SJSA1 (cell line): ENCODE results near the gene CACNB2. TPM values are rescaled to one million over a fixed set of nuclear protein-coding genes. Genes with fewer than 3 reads are reported as not detected.

Source experiments
- DNase-seq, 2 experiments: peaks; one replicate each; pipeline ENCODE4 v3.0.0-alpha.2; 2015 to 2020; ENCODE audit warnings: low spot score in 2 of 2, low read depth in 1 of 2
- H3K27ac ChIP-seq: fragments of 250-450 bp; sonication (Bioruptor Pico); 2 replicates; pipeline ENCODE4 v1.5.1; 2020; ENCODE audit warnings: mild to moderate bottlenecking, moderate library complexity
- H3K27me3 ChIP-seq: fragments of 250-450 bp; sonication (Bioruptor Pico); replicated peaks from 2 replicates; pipeline ENCODE4 v1.5.1; 2020; ENCODE audit warnings: mild to moderate bottlenecking, moderate library complexity
- H3K36me3 ChIP-seq: fragments of 250-450 bp; sonication (Bioruptor Pico); 2 replicates; pipeline ENCODE4 v1.5.1; 2020; ENCODE audit warnings: mild to moderate bottlenecking
- H3K4me1 ChIP-seq: fragments of 250-450 bp; sonication (Bioruptor Pico); replicated peaks from 2 replicates; pipeline ENCODE4 v1.6.1; 2021; ENCODE audit warnings: mild to moderate bottlenecking
- H3K4me3 ChIP-seq: fragments of 250-450 bp; sonication (Bioruptor Pico); 2 replicates; pipeline ENCODE4 v1.5.1; 2020; ENCODE audit warnings: mild to moderate bottlenecking
- H3K9me3 ChIP-seq: fragments of 250-450 bp; sonication (Bioruptor Pico); replicated peaks from 2 replicates; pipeline ENCODE4 v1.5.1; 2020; ENCODE audit warnings: mild to moderate bottlenecking
- total RNA-seq: library from RNA; depleted of rRNA; stranded (reverse); fragments of >200 nt; shearing (Covaris generic); gene quantifications from 2 replicates; pipeline ENCODE4 v1.2.3, GENCODE V29; 2014

The CACNB2 gene
- total RNA-seq, 1 experiment from 2014 or later = not detected

DNA sequence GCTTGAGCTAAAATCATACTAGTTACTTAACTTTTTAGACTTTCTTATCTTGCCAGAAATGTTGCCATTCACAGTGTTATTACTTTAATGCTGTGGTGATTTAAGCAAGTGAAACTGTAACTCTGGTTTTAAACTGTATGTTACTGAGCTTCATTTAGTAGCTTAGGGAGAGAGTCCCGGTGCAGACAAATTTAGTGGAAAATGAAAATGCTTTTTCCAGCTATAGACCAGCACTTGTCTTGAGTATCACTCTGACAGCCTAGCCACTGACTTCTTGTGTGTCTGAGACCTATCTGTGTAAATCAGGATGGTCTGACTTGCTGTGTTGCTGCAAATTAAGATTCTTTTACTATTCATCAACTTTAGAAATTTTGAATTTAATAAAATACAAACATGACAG is 200.8 kb downstream of the CACNB2 start:
- no peaks in the 10 kb centered on the region for H3K9me3 ChIP-seq
- no peaks in the 10 kb centered on the region for H3K36me3 ChIP-seq
- H3K4me3 ChIP-seq = no peak overlapping the region
- no peaks in the 10 kb centered on the region for H3K4me1 ChIP-seq
- H3K27ac ChIP-seq = no peak overlapping the region
- DNase-seq = no peak
- H3K27me3 ChIP-seq = no peaks in the 10 kb centered on the region

DNA sequence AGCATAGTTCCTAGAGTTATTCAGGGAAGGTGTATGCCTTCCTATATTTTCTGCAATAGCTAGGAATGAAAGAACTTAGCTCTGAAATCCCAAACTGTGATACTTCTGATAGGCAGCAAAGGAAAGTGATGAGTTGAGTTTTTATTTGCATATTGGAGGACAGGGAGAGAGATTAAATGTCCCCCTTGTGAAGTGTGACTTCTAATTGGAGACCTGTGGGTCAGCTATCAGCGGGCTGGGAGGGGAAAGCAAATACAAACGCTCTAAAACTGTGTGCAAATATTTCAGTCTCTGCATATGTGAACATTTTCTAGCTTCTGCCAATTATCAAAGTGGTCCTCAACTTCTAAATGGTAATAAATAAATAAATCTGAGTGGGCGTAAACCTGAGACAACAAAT is 203.3 kb downstream of the CACNB2 start:
- H3K4me1 ChIP-seq = no peaks in the 10 kb centered on the region
- H3K4me3 ChIP-seq = no peak overlapping the region
- no peak overlapping the region for H3K27ac ChIP-seq
- no peaks in the 10 kb centered on the region for H3K36me3 ChIP-seq
- no peaks in the 10 kb centered on the region for H3K9me3 ChIP-seq
- no peak for DNase-seq
- no peaks in the 10 kb centered on the region for H3K27me3 ChIP-seq

DNA sequence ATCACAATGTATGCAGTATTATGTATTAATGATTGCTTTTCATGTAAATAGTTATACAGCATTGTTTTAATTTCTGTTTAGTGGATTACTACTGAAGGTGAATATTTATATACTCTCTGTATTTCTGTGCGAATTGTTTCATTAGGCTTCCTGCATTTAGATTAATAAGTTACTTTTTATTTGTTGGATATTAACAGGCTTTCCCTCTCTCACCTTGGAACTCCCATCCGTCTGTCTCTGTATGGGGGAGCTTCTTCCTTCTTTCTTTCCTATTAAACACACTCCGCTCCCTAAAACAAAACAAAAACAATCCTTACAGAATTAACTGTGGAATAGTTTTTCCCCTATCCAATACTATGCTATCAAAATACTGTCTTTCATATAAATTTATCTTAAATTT is 205.1 kb downstream of the CACNB2 start:
- H3K9me3 ChIP-seq = no peaks in the 10 kb centered on the region
- no peak for DNase-seq
- no peaks in the 10 kb centered on the region for H3K36me3 ChIP-seq
- no peak overlapping the region for H3K4me3 ChIP-seq
- no peak overlapping the region for H3K27ac ChIP-seq
- no peaks in the 10 kb centered on the region for H3K27me3 ChIP-seq
- H3K4me1 ChIP-seq = no peaks in the 10 kb centered on the region

DNA sequence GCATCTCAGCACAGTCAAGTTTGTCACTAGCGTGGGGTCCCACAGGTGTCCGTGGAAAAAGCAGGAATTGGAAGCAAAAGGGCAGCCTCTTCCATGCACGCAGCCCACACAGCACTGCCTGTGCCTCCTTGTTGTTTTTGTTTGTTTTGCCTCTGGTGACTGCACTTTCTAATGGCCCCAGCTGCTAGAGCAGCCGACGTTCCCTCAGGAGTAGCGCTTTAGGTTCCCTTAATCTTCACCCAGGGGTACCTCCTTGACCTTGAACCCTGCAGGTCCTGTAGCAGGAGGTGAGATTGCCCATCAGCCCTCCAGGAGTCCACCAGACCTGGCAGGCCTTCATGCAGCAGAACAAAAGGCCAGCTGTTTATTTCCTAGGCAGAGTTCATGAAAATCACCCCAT is 210.1 kb downstream of the CACNB2 start:
- H3K27ac ChIP-seq = no peak overlapping the region
- H3K27me3 ChIP-seq = no peaks in the 10 kb centered on the region
- no peaks in the 10 kb centered on the region for H3K4me1 ChIP-seq
- no peak for DNase-seq
- no peaks in the 10 kb centered on the region for H3K36me3 ChIP-seq
- H3K9me3 ChIP-seq = no peaks in the 10 kb centered on the region
- no peak overlapping the region for H3K4me3 ChIP-seq

DNA sequence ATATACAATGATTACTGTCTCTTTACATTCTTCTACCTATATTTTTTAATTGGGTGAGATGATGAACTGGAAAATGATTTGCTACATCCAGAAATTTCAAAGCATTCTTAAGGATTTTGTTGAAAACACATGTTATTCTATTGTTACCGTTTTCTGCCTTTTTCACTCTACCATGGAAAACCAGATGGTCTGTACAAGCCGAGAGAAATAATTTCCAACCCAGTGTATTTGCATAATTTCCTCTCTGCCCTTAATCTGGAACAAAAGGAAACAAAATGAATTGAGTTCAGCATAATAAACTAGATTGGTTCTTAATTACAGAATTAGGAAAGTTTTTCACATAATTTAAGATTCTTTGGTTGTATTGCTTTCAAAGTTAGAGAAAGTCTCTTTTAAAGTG is 211.2 kb downstream of the CACNB2 start:
- no peak overlapping the region for H3K4me3 ChIP-seq
- H3K36me3 ChIP-seq = no peaks in the 10 kb centered on the region
- no peaks in the 10 kb centered on the region for H3K27me3 ChIP-seq
- H3K4me1 ChIP-seq = no peaks in the 10 kb centered on the region
- H3K27ac ChIP-seq = no peak overlapping the region
- H3K9me3 ChIP-seq = no peaks in the 10 kb centered on the region
- DNase-seq = no peak

DNA sequence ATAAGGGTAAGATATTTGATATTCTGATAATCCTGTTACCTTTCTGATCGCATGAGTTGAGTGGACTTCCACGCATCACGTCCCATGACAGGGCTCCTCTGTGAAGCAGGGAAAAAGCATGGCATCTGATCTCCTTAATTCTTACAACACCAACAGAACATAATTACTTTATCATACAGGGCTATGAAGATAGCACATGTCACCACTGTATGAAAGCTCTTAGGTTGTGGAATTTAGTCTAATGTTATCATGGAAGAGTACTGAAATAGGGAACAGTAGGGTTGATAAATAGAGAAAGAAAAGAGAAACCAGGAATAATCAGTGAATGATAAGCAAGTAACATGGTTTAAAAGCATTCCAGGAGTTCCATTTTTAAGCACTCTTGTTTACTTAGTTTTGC is 212.0 kb downstream of the CACNB2 start:
- no peaks in the 10 kb centered on the region for H3K4me1 ChIP-seq

DNA sequence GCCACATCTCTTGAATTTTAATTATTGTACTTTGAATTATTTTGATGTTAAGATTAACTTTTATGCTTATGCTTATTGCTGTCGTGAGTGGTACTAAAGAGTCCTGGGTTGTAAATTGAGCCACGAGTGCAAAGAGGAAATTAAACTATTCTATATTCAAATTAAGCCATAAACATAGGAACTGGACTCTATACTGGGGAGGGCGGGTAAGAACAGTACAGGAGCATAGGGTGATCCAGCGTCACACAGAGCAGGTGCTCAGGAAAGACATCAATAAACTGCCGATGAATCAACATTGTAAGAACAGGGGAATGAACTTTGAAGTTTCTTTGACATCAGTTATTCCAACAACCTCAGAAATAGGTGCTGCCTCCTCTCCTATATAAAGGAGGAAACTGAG is 219.6 kb downstream of the CACNB2 start:
- no peak for DNase-seq
- Histone ChIP-seq H3K9me3 (no peaks in the 10 kb centered on the region), H3K36me3 (no peaks in the 10 kb centered on the region), H3K4me3 (no peak overlapping the region), H3K27me3 (no peaks in the 10 kb centered on the region), H3K27ac (no peak overlapping the region), H3K4me1 (no peaks in the 10 kb centered on the region)

More for the DNA sequence above, 212.0 kb downstream of the CACNB2 start:
- Histone ChIP-seq H3K27ac (no peak overlapping the region), H3K36me3 (no peaks in the 10 kb centered on the region), H3K9me3 (no peaks in the 10 kb centered on the region), H3K27me3 (no peaks in the 10 kb centered on the region), H3K4me3 (no peak overlapping the region)
- DNase-seq = no peak

DNA sequence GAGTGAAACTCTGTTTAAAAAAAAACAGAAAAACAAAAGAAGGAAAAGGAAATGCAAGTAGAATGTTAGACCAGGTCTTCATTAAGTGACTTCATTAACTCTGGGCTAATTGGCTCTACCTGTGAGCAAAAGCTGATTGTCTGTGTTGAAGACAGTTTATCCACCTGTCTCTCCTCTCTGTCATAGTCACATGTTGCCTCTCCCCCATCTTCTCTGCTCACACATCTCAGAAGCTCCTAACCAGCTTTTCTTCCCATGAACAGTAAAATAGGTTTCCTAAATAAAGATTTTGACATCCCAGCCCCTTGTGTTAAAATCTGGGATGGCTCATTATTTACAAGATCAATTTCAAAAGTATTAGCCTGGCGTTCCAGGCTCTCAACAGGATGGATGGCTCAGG is 222.7 kb downstream of the CACNB2 start:
- Histone ChIP-seq H3K4me3 (no peak overlapping the region), H3K27me3 (no peaks in the 10 kb centered on the region), H3K36me3 (no peaks in the 10 kb centered on the region), H3K4me1 (no peaks in the 10 kb centered on the region), H3K9me3 (no peaks in the 10 kb centered on the region), H3K27ac (no peak overlapping the region)
- DNase-seq = no peak

DNA sequence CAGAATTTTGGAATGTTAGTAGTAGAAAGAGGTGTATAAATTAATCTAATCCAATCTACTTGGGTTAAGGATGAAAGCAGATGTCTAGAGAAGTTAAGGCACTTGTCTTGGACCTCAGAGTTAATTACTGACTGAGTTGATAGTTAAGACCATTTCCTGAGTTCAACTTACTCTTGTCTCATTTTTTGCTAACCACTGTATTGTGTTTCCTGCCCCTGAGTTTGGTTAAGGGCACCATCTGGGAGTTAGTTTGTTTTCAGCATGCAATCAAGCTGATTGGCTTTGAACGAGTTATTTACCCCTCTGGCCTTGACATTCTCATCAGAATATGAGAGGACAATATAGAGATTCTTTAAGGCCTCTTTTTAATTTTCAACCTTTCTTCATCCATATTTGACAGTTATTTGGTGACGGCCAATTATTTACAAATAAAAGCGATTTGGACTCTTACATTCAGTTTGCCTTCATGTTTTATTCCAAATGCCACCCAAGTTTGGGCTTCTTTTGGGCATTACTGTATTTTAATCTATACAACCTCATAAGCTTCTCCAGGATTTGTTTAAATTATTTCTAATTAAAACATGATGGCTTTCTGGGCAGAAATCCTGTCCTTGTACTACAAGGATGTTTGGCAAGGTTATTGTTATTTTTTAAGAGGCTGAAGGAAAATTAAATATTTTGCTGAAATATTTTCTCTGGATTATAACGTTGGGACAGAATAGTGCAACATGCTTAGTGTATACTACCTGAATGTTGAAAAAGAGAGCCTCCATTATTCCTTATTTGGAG is 225.0 kb downstream of the CACNB2 start:
- H3K4me3 ChIP-seq = no peak overlapping the region
- no peaks in the 10 kb centered on the region for H3K4me1 ChIP-seq
- H3K27me3 ChIP-seq = no peaks in the 10 kb centered on the region
- no peak overlapping the region for H3K27ac ChIP-seq
- no peak for DNase-seq
- no peaks in the 10 kb centered on the region for H3K9me3 ChIP-seq
- no peaks in the 10 kb centered on the region for H3K36me3 ChIP-seq

DNA sequence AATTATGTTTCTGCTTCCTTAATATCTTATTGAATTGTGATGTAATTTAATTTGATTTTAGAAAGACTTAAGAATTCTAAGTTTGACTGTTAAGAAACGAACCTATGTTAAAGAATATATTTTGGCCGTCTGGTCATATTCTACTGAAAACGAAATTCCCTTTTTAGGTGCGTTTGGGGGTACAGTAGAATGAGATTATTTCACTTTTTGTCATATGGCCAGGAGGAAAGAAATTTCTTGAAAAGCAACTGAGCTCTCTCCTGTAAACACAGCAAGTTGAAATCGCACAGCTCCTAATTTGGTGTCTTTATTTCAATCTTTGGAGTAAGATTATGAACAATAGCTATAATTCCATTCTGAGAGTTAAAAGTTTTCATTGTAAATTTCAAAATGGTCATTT is 227.6 kb downstream of the CACNB2 start:
- H3K27ac ChIP-seq = no peak overlapping the region
- H3K4me3 ChIP-seq = no peak overlapping the region
- H3K36me3 ChIP-seq = no peaks in the 10 kb centered on the region
- DNase-seq = no peak
- H3K27me3 ChIP-seq = no peaks in the 10 kb centered on the region
- H3K4me1 ChIP-seq = no peaks in the 10 kb centered on the region
- H3K9me3 ChIP-seq = no peaks in the 10 kb centered on the region

DNA sequence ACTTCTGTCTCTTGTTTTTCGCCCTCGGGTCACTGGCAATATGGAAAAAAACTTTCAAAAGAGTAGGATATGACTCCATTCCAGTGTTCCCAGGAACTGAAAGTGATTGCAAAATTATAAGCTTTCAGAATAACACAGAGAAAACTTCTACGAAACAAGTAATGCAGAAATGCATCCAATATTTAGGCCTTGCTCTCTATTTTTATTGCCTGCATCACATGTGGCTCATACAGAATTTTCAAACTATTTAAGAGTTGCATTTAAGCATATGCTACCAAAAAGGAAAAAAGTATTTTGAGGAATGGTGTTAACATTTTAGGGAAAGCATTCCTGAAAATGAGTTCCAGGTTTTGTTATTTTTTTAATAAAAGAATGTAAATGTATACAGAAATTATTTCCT is 228.0 kb downstream of the CACNB2 start:
- DNase-seq = no peak
- no peaks in the 10 kb centered on the region for H3K27me3 ChIP-seq
- H3K27ac ChIP-seq = no peak overlapping the region
- no peaks in the 10 kb centered on the region for H3K4me1 ChIP-seq
- no peaks in the 10 kb centered on the region for H3K36me3 ChIP-seq
- no peaks in the 10 kb centered on the region for H3K9me3 ChIP-seq
- H3K4me3 ChIP-seq = no peak overlapping the region

DNA sequence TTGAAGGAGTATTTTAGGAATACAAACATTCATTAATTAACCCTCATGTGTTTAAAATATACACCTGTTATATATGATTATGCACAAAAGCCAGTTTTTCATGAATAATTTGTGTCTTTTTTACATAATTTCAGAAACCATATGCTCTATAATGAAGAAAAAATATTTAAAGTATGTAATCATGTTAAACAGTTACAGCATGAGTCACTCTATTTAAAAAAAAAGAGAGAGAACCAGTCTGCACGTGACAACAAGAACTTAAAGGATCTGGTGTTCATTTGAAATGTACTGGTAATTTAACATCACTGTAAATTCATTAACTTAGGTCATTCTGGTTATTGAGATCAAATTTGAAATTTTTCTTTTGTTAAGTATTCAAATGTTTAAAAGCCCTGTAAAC is 228.5 kb downstream of the CACNB2 start:
- Histone ChIP-seq H3K9me3 (no peaks in the 10 kb centered on the region), H3K4me3 (no peak overlapping the region), H3K4me1 (no peaks in the 10 kb centered on the region), H3K27ac (no peak overlapping the region), H3K36me3 (no peaks in the 10 kb centered on the region), H3K27me3 (no peaks in the 10 kb centered on the region)
- no peak for DNase-seq

DNA sequence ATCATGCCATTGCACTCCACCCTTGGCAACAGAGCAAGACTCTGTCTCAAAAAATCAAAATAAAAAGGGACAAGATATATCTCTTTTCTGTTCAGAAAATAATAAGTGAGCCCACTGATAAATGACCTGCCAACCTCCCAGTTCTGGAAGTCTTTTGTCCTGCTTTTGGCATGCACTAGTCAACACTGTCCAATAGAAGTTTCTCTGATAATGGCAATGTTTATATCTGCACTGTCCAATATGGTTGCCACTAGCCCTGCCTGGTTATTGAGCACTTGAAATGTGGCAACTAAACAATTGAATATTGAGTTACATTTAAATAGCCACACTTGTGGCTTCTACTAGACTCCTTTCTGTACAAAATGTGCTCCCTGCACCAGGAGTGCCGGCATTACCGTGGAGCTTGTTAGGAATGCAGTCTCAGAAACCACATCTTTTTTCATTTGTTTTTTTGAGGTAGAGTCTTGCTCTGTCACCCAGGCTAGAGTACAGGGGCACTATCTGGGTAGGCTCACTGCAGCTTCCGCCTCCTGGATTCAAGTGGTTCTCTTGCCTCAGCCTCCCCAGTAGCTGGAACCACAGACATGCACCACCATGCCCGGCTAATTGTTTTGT is 229.7 kb downstream of the CACNB2 start:
- Histone ChIP-seq H3K4me1 (no peaks in the 10 kb centered on the region), H3K36me3 (no peaks in the 10 kb centered on the region), H3K27me3 (no peaks in the 10 kb centered on the region), H3K27ac (no peak overlapping the region), H3K4me3 (no peak overlapping the region), H3K9me3 (no peaks in the 10 kb centered on the region)
- no peak for DNase-seq

DNA sequence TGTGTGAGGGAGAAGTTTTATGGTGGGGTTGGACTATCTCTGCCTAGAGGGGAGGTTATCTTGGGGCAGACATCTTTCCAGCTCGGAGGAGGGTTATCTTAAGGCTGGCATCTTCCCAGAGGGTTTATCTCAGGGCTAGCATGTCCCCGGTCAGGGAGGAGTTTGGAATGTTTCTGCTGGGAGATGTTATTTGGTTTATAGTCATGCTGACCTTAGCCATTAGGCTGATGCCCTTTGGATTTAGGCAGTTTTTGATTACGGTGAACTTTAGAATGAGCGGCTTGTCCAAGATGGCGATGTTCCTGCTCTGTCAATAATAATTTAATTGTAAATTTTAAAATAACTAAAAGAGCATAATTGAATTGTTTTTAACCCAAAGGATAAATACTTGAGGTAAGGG is 236.4 kb downstream of the CACNB2 start:
- no peaks in the 10 kb centered on the region for H3K9me3 ChIP-seq
- DNase-seq = no peak
- no peaks in the 10 kb centered on the region for H3K4me1 ChIP-seq
- no peaks in the 10 kb centered on the region for H3K36me3 ChIP-seq
- H3K4me3 ChIP-seq = no peak overlapping the region
- no peaks in the 10 kb centered on the region for H3K27me3 ChIP-seq
- H3K27ac ChIP-seq = no peak overlapping the region

DNA sequence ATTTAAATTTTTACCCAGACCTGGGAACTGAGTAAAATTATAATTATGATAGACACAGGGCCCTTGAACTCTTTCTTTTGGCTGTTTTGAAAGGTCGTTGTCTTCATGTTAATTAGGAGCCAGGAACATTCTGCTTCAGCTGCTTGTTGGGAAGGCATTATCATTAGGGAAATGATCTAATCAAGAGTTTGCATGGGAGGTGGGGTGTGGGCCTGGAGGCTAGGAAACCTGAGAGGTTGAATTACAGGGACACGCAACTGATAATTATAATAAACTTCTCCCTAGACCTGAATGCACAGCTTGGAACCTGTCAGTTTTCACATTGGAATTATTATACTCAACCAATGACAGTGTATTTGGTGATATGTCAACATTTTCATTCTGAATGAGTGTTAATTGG is 237.7 kb downstream of the CACNB2 start:
- no peak for DNase-seq
- H3K4me3 ChIP-seq = no peak overlapping the region
- H3K27me3 ChIP-seq = no peaks in the 10 kb centered on the region
- no peaks in the 10 kb centered on the region for H3K36me3 ChIP-seq
- no peaks in the 10 kb centered on the region for H3K9me3 ChIP-seq
- H3K27ac ChIP-seq = no peak overlapping the region
- no peaks in the 10 kb centered on the region for H3K4me1 ChIP-seq
